Cardiac muscle cell (in vitro differentiated cells and primary cell): ENCODE results near the gene PDLIM5. TPM values are rescaled to one million over a fixed set of nuclear protein-coding genes. Genes with fewer than 3 reads are reported as not detected.
"Not testable (repeated sequence)": the region's sequence is repeated elsewhere in the genome, so short reads cannot be mapped to it uniquely, and the experiment has no call there.

Source experiments
- DNase-seq, 2 donors: peaks; one replicate each; pipeline versions ENCODE4 v3.0.0 to v3.0.0-alpha.2; 2010 to 2017; ENCODE audit warnings: low read depth in 1 of 2, low spot score in 1 of 2
- H3K27ac ChIP-seq: fragments of 200-600 bp; sonication (generic); 2 replicates; pipeline ENCODE4 v1.5.1; 2016
- H3K27me3 ChIP-seq: fragments of 200-600 bp; sonication (generic); 2 replicates; pipeline ENCODE4 v1.6.0; 2016; ENCODE audit warnings: control low read depth
- H3K36me3 ChIP-seq: fragments of 200-600 bp; sonication (generic); 2 replicates; pipeline ENCODE4 v1.5.1; 2016; ENCODE audit warnings: control low read depth
- H3K4me1 ChIP-seq: fragments of 200-600 bp; sonication (generic); 2 replicates; pipeline ENCODE4 v1.8.1; 2017; ENCODE audit warnings: low read depth, mild to moderate bottlenecking, mixed run types
- H3K4me3 ChIP-seq: fragments of 200-600 bp; sonication (generic); 2 replicates; pipeline ENCODE4 v1.5.1; 2016; ENCODE audit warnings: mild to moderate bottlenecking
- H3K9me3 ChIP-seq: fragments of 200-600 bp; sonication (generic); 2 replicates; pipeline ENCODE4 v1.5.1; 2017; ENCODE audit warnings: low read depth, mild to moderate bottlenecking, control low read depth
- CTCF ChIP-seq: IDR thresholded peaks from 2 replicates; pipeline ENCODE4 v1.5.1; 2012; ENCODE audit warnings: low read depth, mild to moderate bottlenecking, low read length
- polyA plus RNA-seq: library from polyadenylated mRNA; unstranded; fragments of >200 nt; fragmentation: Nextera tagmentation; extraction: Ambion mirVana; gene quantifications from 2 replicates; pipeline ENCODE4 v1.2.1, GENCODE V29; 2016
- total RNA-seq: library from RNA; depleted of rRNA; stranded (reverse); fragments of >200 nt; gene quantifications from 2 replicates; pipeline ENCODE4 v1.2.3, GENCODE V29; 2016

PDLIM5 gene
- total and polyA plus RNA-seq, 2 experiments from 2014 or later, result 426 to 446 TPM

DNA sequence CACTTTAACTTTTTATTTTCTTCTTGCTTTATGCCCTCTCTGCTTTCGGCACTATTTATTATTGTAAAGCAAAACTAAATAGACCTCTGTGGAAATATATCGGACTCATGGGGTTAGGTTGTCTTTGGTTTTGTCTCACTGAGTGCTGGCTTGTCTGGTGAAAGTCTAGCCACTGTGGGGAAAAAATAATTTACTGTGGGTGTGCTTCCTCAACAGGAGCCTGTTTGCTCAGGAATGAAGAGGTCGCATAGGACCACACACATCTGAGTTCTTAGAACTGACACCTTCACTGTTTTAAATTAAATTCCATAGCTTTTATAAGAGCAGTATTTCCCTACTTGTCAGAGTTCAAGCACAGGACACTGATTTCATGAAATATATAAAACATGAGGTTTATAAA lies 203.0 kb downstream of the PDLIM5 start:
- Histone ChIP-seq H3K9me3 (no peaks in the 10 kb centered on the region), H3K4me1 (peaks cover 30% of the 10 kb centered on the region), H3K36me3 (peaks cover 57% of the 10 kb centered on the region), H3K27me3 (no peaks in the 10 kb centered on the region), H3K4me3 (no peak overlapping the region), H3K27ac (peak overlapping the region; percentile 25)
- TF ChIP-seq CTCF, result no peak
- no peak for DNase-seq

DNA sequence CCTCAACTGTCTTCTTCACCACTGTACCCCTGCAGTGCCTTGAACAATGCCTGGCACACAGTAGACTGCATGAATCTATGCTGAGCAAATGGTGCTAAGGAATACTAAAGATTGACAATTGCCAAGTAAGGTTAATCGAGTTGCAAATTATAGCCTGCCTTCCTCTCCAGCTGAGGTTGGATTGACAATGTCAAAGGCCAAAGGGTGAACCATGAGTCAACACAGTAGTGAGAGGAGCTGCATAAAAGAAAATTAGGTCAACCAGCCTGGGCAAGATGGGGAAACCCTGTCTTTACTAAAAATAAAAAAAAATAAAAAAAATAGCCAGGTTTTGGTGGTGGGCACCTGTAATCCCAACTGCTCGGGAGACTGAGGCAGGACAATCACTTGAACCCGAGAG lies 208.9 kb downstream of the PDLIM5 start:
- no peak for DNase-seq
- no peaks in the 10 kb centered on the region for H3K4me1 ChIP-seq
- H3K27ac ChIP-seq, result no peak overlapping the region
- TF ChIP-seq CTCF, result no peak
- no peaks in the 10 kb centered on the region for H3K9me3 ChIP-seq
- no peak overlapping the region for H3K4me3 ChIP-seq
- no peaks in the 10 kb centered on the region for H3K27me3 ChIP-seq
- peaks cover 87% of the 10 kb centered on the region for H3K36me3 ChIP-seq

DNA sequence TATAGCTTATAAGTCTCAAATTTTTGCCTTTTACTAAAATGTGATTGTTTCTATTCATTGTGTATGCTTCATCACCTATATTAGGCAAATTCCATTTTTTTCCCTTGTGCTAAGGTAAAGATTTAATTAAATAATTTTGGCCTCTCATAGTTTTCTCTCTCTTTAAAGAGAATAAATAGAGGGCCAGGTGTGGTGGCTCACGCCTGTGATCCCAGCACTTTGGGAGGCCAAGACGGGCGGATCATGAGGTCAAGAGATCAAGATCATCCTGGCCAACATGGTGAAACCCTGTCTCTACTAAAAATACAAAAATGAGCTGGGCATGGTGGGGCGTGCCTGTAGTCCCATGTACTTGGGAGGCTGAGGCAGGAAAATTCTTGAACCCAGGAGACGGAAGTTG lies 213.3 kb downstream of the PDLIM5 start:
- H3K36me3 ChIP-seq, result peaks cover 64% of the 10 kb centered on the region
- H3K4me1 ChIP-seq, H3K27ac ChIP-seq, H3K9me3 ChIP-seq, DNase-seq, H3K27me3 ChIP-seq, H3K4me3 ChIP-seq: not testable (repeated sequence)

- no peaks in the 10 kb centered on the region for H3K27me3 ChIP-seq
- no peak overlapping the region for H3K4me3 ChIP-seq
- no peak for TF ChIP-seq CTCF
- H3K36me3 ChIP-seq, result peaks cover 57% of the 10 kb centered on the region
- DNase-seq, result no peak
- no peaks in the 10 kb centered on the region for H3K4me1 ChIP-seq
- H3K27ac ChIP-seq, result peak overlapping the region; percentile 9
- no peaks in the 10 kb centered on the region for H3K9me3 ChIP-seq
Observed at GRCh38 chr4:94665500-94666404, 214.0 kb downstream of the PDLIM5 start.

DNA sequence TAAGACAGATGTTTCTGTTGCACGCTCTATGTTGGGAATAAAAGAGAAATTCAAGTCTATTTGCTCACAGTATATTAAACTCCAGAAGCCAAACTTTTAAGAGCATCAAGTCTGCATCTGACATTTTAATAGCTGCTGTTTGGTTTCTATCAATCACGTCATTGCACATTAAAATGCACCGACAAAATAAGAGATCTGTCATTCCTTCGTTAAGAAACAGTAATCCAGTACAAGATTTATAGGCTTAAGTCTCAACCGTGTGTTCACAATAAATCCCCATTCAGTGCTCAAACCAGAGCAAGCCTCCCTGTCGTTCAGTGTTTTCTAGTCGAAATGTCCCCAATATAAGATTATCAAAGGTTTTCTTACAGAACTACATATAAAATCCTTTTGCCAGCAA lies 217.0 kb downstream of the PDLIM5 start:
- Histone ChIP-seq H3K36me3 (peaks cover 28% of the 10 kb centered on the region), H3K27ac (no peak overlapping the region), H3K27me3 (no peaks in the 10 kb centered on the region), H3K4me1 (no peaks in the 10 kb centered on the region), H3K4me3 (no peak overlapping the region), H3K9me3 (no peaks in the 10 kb centered on the region)
- TF ChIP-seq CTCF, result no peak
- no peak for DNase-seq
